Activated B cell treated with CpG ODN at 0.5 μM for 24 hours (primary cell): ENCODE data around the gene RBM7. TPM values are rescaled to one million over a fixed set of nuclear protein-coding genes. Genes with fewer than 3 reads are reported as not detected.
A peak's percentile ranks its signal among the peaks of the same experiment; 100 is the strongest.

Experiments used
- ATAC-seq: fragments of 200-7000 bp; cut with Tn5 transposase; one replicate; pipeline ENCODE4 v1.10.0; 2021; ENCODE audit warnings: low read depth, mild to moderate bottlenecking, moderate library complexity
- CTCF ChIA-PET: fragments of 350-600 bp; sonication (Branson Sonifier 250); formaldehyde crosslinking; loops from one replicate; lab custom pipeline; 2021; ENCODE audit warnings: antibody characterized with exemption; lab: Charles Lee
- POLR2A ChIA-PET: fragments of 350-600 bp; sonication (Branson Sonifier 250); formaldehyde crosslinking; loops from one replicate; lab custom pipeline; 2021; ENCODE audit warnings: antibody characterized with exemption; lab: Charles Lee
- DNase-seq: peaks from one replicate; pipeline ENCODE4 v3.0.0; 2022
- H3K27ac Mint-ChIP-seq: one replicate; pipeline ENCODE4 v1.8.0; 2020; ENCODE audit warnings: mixed read lengths
- H3K27me3 Mint-ChIP-seq: one replicate; pipeline ENCODE4 v1.8.0; 2021; ENCODE audit warnings: mixed read lengths
- H3K36me3 Mint-ChIP-seq: one replicate; pipeline ENCODE4 v1.8.0; 2021; ENCODE audit warnings: low read depth, mixed read lengths
- H3K4me1 Mint-ChIP-seq: one replicate; pipeline ENCODE4 v1.8.0; 2021; ENCODE audit warnings: mixed read lengths
- H3K4me3 Mint-ChIP-seq: one replicate; pipeline ENCODE4 v1.8.0; 2020; ENCODE audit warnings: mild to moderate bottlenecking, mixed read lengths
- H3K9me3 Mint-ChIP-seq: one replicate; pipeline ENCODE4 v1.8.0; 2020; ENCODE audit warnings: mixed read lengths
- intact Hi-C: fragments of 100-400 bp; cut with micrococcal nuclease; formaldehyde crosslinking; loops from one replicate; pipeline ENCODE4 v1.15.1; 2024
- total RNA-seq: library from RNA; stranded (reverse); gene quantifications from 2 replicates; pipeline ENCODE4 v1.2.3, GENCODE V29; 2022
- TF ChIP-seq, protein P1 (sequence below): fragments of 200-600 bp; IDR thresholded peaks from one replicate; pipeline ENCODE4 v1.8.0; 2022; ENCODE audit warnings: antibody characterized with exemption, mild to moderate bottlenecking

The RBM7 gene
- total RNA-seq, 1 donor from 2014 or later = 34.1 TPM

DNA sequence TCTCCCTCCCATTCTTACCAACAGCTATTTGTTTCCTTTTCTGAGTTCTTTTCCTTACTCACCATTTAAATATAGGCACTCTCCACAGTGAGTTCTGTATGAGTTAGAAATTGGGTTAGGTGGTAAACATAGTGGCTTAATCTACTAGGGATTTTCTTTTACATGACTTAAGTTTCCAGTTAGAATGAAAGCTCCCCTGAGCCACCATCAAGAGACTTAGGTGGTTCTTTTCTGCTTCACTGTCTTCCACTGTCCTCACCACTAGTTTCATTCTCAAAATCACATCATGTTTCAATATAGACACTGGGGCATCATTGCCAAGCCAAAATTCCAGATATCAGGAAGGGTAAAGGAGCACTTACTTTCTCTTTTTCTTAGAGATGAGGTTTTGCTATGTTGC is 29.8 kb downstream of the RBM7 start:
- Mint-ChIP-seq H3K27ac (no peak overlapping the region), H3K36me3 (no peaks in the 10 kb centered on the region), H3K4me1 (no peaks in the 10 kb centered on the region), H3K27me3 (no peaks in the 10 kb centered on the region), H3K9me3 (no peaks in the 10 kb centered on the region), H3K4me3 (no peak overlapping the region)
- DNase-seq (no peak), ATAC-seq (no peak)
- ChIA-PET POLR2A (no interaction called here), CTCF (no interaction called here)
- TF ChIP-seq, protein P1, sequence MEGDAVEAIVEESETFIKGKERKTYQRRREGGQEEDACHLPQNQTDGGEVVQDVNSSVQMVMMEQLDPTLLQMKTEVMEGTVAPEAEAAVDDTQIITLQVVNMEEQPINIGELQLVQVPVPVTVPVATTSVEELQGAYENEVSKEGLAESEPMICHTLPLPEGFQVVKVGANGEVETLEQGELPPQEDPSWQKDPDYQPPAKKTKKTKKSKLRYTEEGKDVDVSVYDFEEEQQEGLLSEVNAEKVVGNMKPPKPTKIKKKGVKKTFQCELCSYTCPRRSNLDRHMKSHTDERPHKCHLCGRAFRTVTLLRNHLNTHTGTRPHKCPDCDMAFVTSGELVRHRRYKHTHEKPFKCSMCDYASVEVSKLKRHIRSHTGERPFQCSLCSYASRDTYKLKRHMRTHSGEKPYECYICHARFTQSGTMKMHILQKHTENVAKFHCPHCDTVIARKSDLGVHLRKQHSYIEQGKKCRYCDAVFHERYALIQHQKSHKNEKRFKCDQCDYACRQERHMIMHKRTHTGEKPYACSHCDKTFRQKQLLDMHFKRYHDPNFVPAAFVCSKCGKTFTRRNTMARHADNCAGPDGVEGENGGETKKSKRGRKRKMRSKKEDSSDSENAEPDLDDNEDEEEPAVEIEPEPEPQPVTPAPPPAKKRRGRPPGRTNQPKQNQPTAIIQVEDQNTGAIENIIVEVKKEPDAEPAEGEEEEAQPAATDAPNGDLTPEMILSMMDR = no peak
- intact Hi-C loops = loop anchor here (10.0 kb wide), 1 partner anchor 555 kb away; the partner anchor contains the start of gene USP28

GRCh38 chr11:114432893-114433292 is 32.4 kb downstream of the RBM7 start:
- ATAC-seq (no peak), DNase-seq (no peak)
- Mint-ChIP-seq H3K9me3 (no peaks in the 10 kb centered on the region), H3K4me1 (no peaks in the 10 kb centered on the region), H3K27ac (no peak overlapping the region), H3K27me3 (no peaks in the 10 kb centered on the region), H3K4me3 (no peak overlapping the region), H3K36me3 (no peaks in the 10 kb centered on the region)
- TF ChIP-seq, protein P1 = no peak
- intact Hi-C loops = loop anchor here (10.0 kb wide), 1 partner anchor 558 kb away; the partner anchor contains the start of gene USP28
- POLR2A ChIA-PET = no interaction called here
- CTCF ChIA-PET = no interaction called here

- ATAC-seq = no peak
- Mint-ChIP-seq H3K36me3 (no peaks in the 10 kb centered on the region), H3K27ac (no peak overlapping the region), H3K27me3 (no peaks in the 10 kb centered on the region), H3K9me3 (no peaks in the 10 kb centered on the region), H3K4me3 (no peak overlapping the region), H3K4me1 (no peaks in the 10 kb centered on the region)
- ChIA-PET POLR2A (no interaction called here), CTCF (no interaction called here)
- TF ChIP-seq, protein P1 = no peak
- intact Hi-C loops = loop anchor here (10.0 kb wide), 1 partner anchor 559 kb away; the partner anchor contains the start of gene USP28
- no peak for DNase-seq
These were observed 32.9 kb downstream of the RBM7 start for GRCh38 chr11:114433376-114433775.

GRCh38 chr11:114438303-114438702 is 37.8 kb downstream of the RBM7 start:
- H3K27me3 Mint-ChIP-seq = no peaks in the 10 kb centered on the region
- H3K27ac Mint-ChIP-seq = no peak overlapping the region
- ATAC-seq = no peak
- intact Hi-C loops = loop anchor here (2.0 to 10.0 kb wide), 3 partner anchors 98 to 666 kb away; partner anchors contain the start of genes USP28 and ZW10
- peaks cover 4% of the 10 kb centered on the region for H3K36me3 Mint-ChIP-seq
- H3K4me1 Mint-ChIP-seq = peaks cover 17% of the 10 kb centered on the region
- TF ChIP-seq, protein P1 = no peak
- POLR2A ChIA-PET = interaction anchor here (1.5 kb wide), 1 partner anchor 38 kb away, joined by 4 read pairs; the partner anchor contains the start of genes C11orf71 and RBM7
- DNase-seq = no peak
- CTCF ChIA-PET = no interaction called here
- H3K9me3 Mint-ChIP-seq = no peaks in the 10 kb centered on the region
- H3K4me3 Mint-ChIP-seq = no peak overlapping the region

DNA sequence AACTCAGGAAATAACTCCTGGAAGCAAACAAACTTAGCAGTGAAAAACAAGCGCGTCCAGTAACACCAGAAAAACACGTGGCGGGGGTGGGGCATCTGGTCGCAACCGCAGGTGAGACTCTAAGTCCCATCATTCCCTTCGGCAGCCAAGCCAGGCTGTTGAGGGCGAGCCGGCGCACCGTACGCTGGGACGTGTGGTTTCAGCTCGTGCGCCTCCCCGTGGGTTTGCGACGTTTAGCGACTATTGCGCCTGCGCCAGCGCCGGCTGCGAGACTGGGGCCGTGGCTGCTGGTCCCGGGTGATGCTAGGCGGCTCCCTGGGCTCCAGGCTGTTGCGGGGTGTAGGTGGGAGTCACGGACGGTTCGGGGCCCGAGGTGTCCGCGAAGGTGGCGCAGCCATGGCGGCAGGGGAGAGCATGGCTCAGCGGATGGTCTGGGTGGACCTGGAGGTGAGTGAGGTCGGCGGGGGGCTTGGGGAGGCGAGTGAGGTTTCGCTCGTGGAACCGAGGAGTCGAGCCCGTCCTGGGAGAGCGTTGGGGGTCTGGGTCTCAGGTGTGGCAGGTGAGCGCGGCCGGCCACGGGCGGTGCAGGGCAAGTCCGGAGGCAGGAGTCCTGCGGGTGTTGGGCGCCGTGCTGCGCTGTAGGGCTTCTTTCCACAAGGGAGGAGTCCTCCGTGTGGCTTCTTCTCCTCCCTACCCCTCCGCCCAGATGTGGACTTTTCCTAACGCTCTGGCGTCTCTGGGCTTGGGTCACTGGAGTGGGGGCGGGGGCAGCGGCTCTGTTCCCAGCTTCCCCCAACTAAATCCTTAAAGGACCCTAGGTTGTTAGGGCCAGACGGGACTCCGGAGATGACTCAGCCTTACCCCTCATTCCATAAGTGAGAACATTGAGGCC is 39.0 kb downstream of the RBM7 start, which contains the start of gene REXO2:
Gene REXO2 (plus strand): TSS at position 239 of the 892 bp plus-strand sequence. CDS start 62 bp downstream, at position 301.
- peak; percentile 85 for DNase-seq
- intact Hi-C loops = loop anchor here (1.0 to 10.0 kb wide), 5 partner anchors 39 to 667 kb away; partner anchors contain the start of genes C11orf71, RBM7, USP28 and ZW10
- ChIA-PET POLR2A (interaction anchor here (0.6 to 1.5 kb wide), 5 partner anchors 39 to 673 kb away, joined by 3 to 4 read pairs (median 3); partner anchors contain the start of genes C11orf71, CLDN25 and RBM7), CTCF (interaction anchor here (0.5 kb wide), 1 partner anchor 15 kb away, joined by 3 read pairs; no protein-coding TSS in a partner anchor)
- peak; percentile 99 for ATAC-seq
- H3K27me3 Mint-ChIP-seq = no peaks in the 10 kb centered on the region
- peak within 1 kb of the TSS; percentile 97 for H3K4me3 Mint-ChIP-seq
- TF ChIP-seq, protein P1 = no peak
- no peaks in the 10 kb centered on the region for H3K9me3 Mint-ChIP-seq
- peaks cover 17% of the 10 kb centered on the region for H3K4me1 Mint-ChIP-seq
- H3K36me3 Mint-ChIP-seq = peaks cover 10% of the 10 kb centered on the region
- H3K27ac Mint-ChIP-seq = peak within 1 kb of the TSS; percentile 87
